ENCODE results near the gene HTR3C. TPM values are rescaled to one million over a fixed set of nuclear protein-coding genes. Genes with fewer than 3 reads are reported as not detected.

HTR3C gene
- total RNA-seq, 3 donors from 2014 or later = not detected

DNA sequence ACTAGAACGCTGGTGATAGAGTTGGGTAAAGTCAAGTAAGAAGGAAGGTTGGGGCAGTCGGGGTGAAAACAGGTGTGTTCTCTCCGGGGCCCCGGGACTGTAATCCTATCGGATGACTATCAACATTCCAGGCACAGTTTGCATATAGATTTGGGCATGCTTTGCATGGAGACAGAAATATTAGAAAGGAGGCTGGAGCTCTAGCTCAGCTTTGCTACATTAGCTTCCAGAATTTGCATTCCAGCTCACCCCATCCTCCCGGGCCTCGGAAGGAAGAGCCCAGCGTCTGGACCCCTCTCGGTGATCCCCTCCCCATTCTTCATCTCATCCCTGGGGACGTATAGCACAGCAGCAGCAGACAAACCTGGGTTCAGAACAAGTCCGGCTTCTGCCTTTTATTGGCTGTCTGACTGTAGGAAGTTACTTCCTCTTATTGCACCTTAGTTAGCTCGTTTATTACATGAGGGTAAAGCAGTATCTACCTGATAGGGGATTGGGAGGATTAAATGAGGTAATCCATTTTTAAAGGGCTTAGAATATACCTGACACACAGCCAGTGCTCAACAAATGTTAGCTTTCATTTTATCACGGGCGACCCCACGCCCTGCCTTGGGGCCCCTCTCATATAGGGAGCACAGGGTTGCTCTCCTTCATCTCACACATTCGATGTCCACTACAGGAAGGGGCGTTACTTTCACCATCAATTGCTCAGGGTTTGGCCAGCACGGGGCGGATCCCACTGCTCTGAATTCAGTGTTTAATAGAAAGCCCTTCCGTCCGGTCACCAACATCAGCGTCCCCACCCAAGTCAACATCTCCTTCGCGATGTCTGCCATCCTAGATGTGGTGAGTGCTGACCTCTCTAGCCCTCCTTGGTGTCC, 47.2 kb downstream of the HTR3C start:
- Histone ChIP-seq H3K27me3 (no peaks in the 10 kb centered on the region), H3K9me3 (no peaks in the 10 kb centered on the region), H3K4me1 (no peaks in the 10 kb centered on the region), H3K27ac (no peak overlapping the region), H3K4me3 (no peak overlapping the region), H3K36me3 (no peaks in the 10 kb centered on the region)
- TF ChIP-seq POLR2AphosphoS5 (IDR thresholded peaks at IDR 0.05) (no peak), POLR2A (IDR thresholded peaks at IDR 0.05) (no peak), CTCF (IDR thresholded peaks at IDR 0.05) (no peak)
- intact Hi-C loops (cut with DNase I; ENCODE audit: low total_unique reads) = no loop called here
- DNase-seq (ENCODE audit: low spot score in 2 of 2) = no peak

Other genes with a start within 250 kb of the HTR3C start
- gene MAP6D1, start 227.5 kb upstream of the HTR3C start, total RNA-seq = 1 to 10 TPM in 2 of 3 donors, under 1 TPM in 1; 0.33 to 2.1 (median 1.8) TPM
- 10 to 100 TPM; 48.0 to 53.6 (median 50.5) TPM for gene PARL, start 168.2 kb upstream of the HTR3C start, total RNA-seq
- gene ABCC5, start 35.2 kb upstream of the HTR3C start, total RNA-seq = 10 to 100 TPM; 21.0 to 29.9 (median 21.8) TPM
- not detected for gene HTR3D, start 21.3 kb upstream of the HTR3C start, total RNA-seq
- not detected for gene HTR3E, start 44.0 kb downstream of the HTR3C start, total RNA-seq
- gene EIF2B5, start 82.3 kb downstream of the HTR3C start, total RNA-seq = 10 to 100 TPM; 37.3 to 62.3 (median 50.1) TPM
- 10 to 100 TPM; 35.7 to 40.2 (median 36.1) TPM for gene DVL3, start 102.3 kb downstream of the HTR3C start, total RNA-seq
- 100 to 1,000 TPM; 195 to 240 (median 204) TPM for gene AP2M1, start 121.8 kb downstream of the HTR3C start, total RNA-seq
- 10 to 100 TPM; 59.4 to 77.4 (median 71.8) TPM for gene ABCF3, start 133.2 kb downstream of the HTR3C start, total RNA-seq
- under 1 TPM; 0.16 to 0.88 (median 0.33) TPM for gene VWA5B2, start 176.5 kb downstream of the HTR3C start, total RNA-seq
- 10 to 100 TPM; 36.4 to 46.5 (median 42.6) TPM for gene ALG3, start 195.9 kb downstream of the HTR3C start, total RNA-seq
- gene EEF1AKMT4, start 196.6 kb downstream of the HTR3C start, total RNA-seq = 1 to 10 TPM; 3.4 to 9.7 (median 6.2) TPM
- gene CAMK2N2, start 208.5 kb downstream of the HTR3C start, total RNA-seq = not detected
- gene ECE2, start 223.0 kb downstream of the HTR3C start, total RNA-seq = not detected
- 100 to 1,000 TPM; 201 to 275 (median 214) TPM for gene PSMD2, start 246.2 kb downstream of the HTR3C start, total RNA-seq